Kidney (tissue), 14 donors: Measurements from ENCODE around the gene KLHL3. TPM values are rescaled to one million over a fixed set of nuclear protein-coding genes. Genes with fewer than 3 reads are reported as not detected.

ENCODE experiments used
- DNase-seq, 5 donors: peaks; one replicate each; pipeline ENCODE4 v3.0.0-alpha.2; 2013 to 2020
- FAIRE-seq: peaks from 2 replicates; lab custom pipeline; 2012; peaks lifted over from hg19 to GRCh38; lab: Jason Lieb, UNC
- H3K27ac ChIP-seq, 2 donors: one replicate each; pipeline ENCODE4 v1.7.0; 2013; ENCODE audit warnings: low read depth in 2 of 2, low read length in 2 of 2, inconsistent platforms in 1 of 2
- H3K27me3 ChIP-seq: one replicate; pipeline ENCODE4 v1.7.1; 2013; ENCODE audit warnings: low read length, inconsistent platforms; ENCODE audit not compliant: control insufficient read depth, insufficient read depth
- H3K36me3 ChIP-seq, 3 donors: one replicate each; pipeline versions ENCODE4 v1.7.0 to v1.7.1; 2013; ENCODE audit warnings: low read length in 3 of 3, control low read depth in 1 of 3, inconsistent platforms in 1 of 3; ENCODE audit not compliant: insufficient read depth in 3 of 3, control insufficient read depth in 2 of 3
- H3K4me1 ChIP-seq, 3 donors: one replicate each; pipeline versions ENCODE4 v1.7.0 to v1.7.1; 2013; ENCODE audit warnings: low read length in 3 of 3, inconsistent platforms in 1 of 3, low read depth in 1 of 3; ENCODE audit not compliant: control insufficient read depth in 2 of 3, insufficient read depth in 2 of 3
- H3K4me3 ChIP-seq, 3 donors: one replicate each; pipeline versions ENCODE4 v1.7.0 to v1.8.1; 2013; ENCODE audit warnings: low read length in 3 of 3, control low read depth in 1 of 3, inconsistent platforms in 1 of 3
- H3K9ac ChIP-seq, 3 donors: one replicate each; pipeline versions ENCODE4 v1.7.0 to v1.7.1; 2013; ENCODE audit warnings: low read length in 3 of 3, control low read depth in 1 of 3, inconsistent platforms in 1 of 3
- H3K9me3 ChIP-seq, 3 donors: one replicate each; pipeline versions ENCODE4 v1.7.0 to v1.7.1; 2013; ENCODE audit warnings: low read length in 3 of 3, control low read depth in 1 of 3, inconsistent platforms in 1 of 3; ENCODE audit not compliant: control insufficient read depth in 2 of 3, insufficient read depth in 1 of 3
- CTCF ChIP-seq: IDR thresholded peaks from 3 replicates; pipeline ENCODE4 v1.5.1; 2012; ENCODE audit warnings: mild to moderate bottlenecking, moderate library complexity, borderline replicate concordance; ENCODE audit not compliant: insufficient read depth; ENCODE audit errors: extremely low read depth
- intact Hi-C: fragments of 100-400 bp; cut with DNase I; formaldehyde crosslinking; loops from one replicate; pipeline ENCODE4 v1.11.1; 2022
- microRNA-seq: library from miRNA; unstranded; fragments of <30 nt; microRNA quantifications from one replicate; pipeline ENCODE4 v1.2.0, GENCODE V29; 2020
- polyA plus RNA-seq: library from polyadenylated mRNA; stranded (reverse); fragments of 350-450 nt; fragmentation: Illumina TruSeq; extraction: RNeasy Lipid Tissue Mini Kit (QIAGEN cat#74804); gene quantifications from one replicate; pipeline ENCODE4 v1.2.3, GENCODE V29; 2014; ENCODE audit warnings: low read depth, low replicate concordance; ENCODE audit not compliant: insufficient read depth
- total RNA-seq: library from RNA; stranded (reverse); fragmentation: NEBNext Ultra II Directional; extraction: Animal tissue kit (Norgen Biotek cat#: 25700); gene quantifications from one replicate; pipeline ENCODE4 v1.2.1, GENCODE V29; 2021
- donor health status: control.
- donor health status: control.
- donor health status: control.
- donor health status: control.
- donor health status: control.
- donor health status: DM: yes; HTN: yes; CAD: no.
- donor health status: Normal renal cell carcinoma (clear cell type).

Gene KLHL3
- total and polyA plus RNA-seq, 2 donors from 2014 or later, result 8.6 to 15.0 TPM

GRCh38 chr5:137572042-137572695 lies 163.7 kb downstream of the KLHL3 start:
- H3K27me3 ChIP-seq, result no peaks in the 10 kb centered on the region
- peaks cover 0 to 4% (median 0%) of the 10 kb centered on the region in 3 donors for H3K4me1 ChIP-seq
- DNase-seq (no peak), FAIRE-seq (no peak)
- no peak overlapping the region for H3K4me3 ChIP-seq
- no peak overlapping the region for H3K9ac ChIP-seq
- no peak overlapping the region for H3K27ac ChIP-seq
- H3K36me3 ChIP-seq, result no peaks in the 10 kb centered on the region
- intact Hi-C loops, result no loop called here
- TF ChIP-seq CTCF, result no peak
- no peaks in the 10 kb centered on the region for H3K9me3 ChIP-seq

GRCh38 chr5:137570070-137570469 lies 165.8 kb downstream of the KLHL3 start:
- Histone ChIP-seq H3K36me3 (no peaks in the 10 kb centered on the region), H3K9me3 (no peaks in the 10 kb centered on the region), H3K4me1 (no peaks in the 10 kb centered on the region), H3K27me3 (no peaks in the 10 kb centered on the region), H3K27ac (no peak overlapping the region), H3K4me3 (no peak overlapping the region), H3K9ac (no peak overlapping the region)
- no peak for TF ChIP-seq CTCF
- FAIRE-seq, result no peak
- intact Hi-C loops, result no loop called here
- DNase-seq, result no peak

Small RNA genes lying within 50 kb of the gene (microRNA-seq; reads per million reads assigned to microRNA genes)
- 182 reads per million, percentile 62 among the genes with 10 or more reads in this experiment for gene MIR874

Other genes starting within 250 kb of the KLHL3 start
- 15.7 TPM for gene SPOCK1, start 236.8 kb downstream of the KLHL3 start, total RNA-seq
- 32.8 TPM for gene SPOCK1, start 236.8 kb downstream of the KLHL3 start, polyA plus RNA-seq
- 28.3 TPM for gene HNRNPA0, start 18.3 kb upstream of the KLHL3 start, total RNA-seq
- 16.0 TPM for gene HNRNPA0, start 18.3 kb upstream of the KLHL3 start, polyA plus RNA-seq
- gene MYOT, start 131.8 kb upstream of the KLHL3 start, total RNA-seq, result 0.94 TPM
- 2.3 TPM for gene MYOT, start 131.8 kb upstream of the KLHL3 start, polyA plus RNA-seq
- gene PKD2L2, start 153.4 kb upstream of the KLHL3 start, total RNA-seq, result not detected
- gene PKD2L2, start 153.4 kb upstream of the KLHL3 start, polyA plus RNA-seq, result not detected